HepG2 (cell line): ENCODE results near the gene RRAGA. TPM values are rescaled to one million over a fixed set of nuclear protein-coding genes. Genes with fewer than 3 reads are reported as not detected.

Source experiments
- ATF7-NPFF ChIP-seq: sonication (generic); formaldehyde crosslinking; IDR thresholded peaks from 2 replicates; pipeline ENCODE4 v1.8.1; 2023; ENCODE audit warnings: mild to moderate bottlenecking, low read depth, missing genetic modification reagents, moderate library complexity
- FOXO1 ChIP-seq: sonication (generic); formaldehyde crosslinking; IDR thresholded peaks from 2 replicates; pipeline ENCODE4 v1.4.0; 2020; ENCODE audit warnings: missing genetic modification reagents
- HOXA7 ChIP-seq: sonication (generic); formaldehyde crosslinking; IDR thresholded peaks from 2 replicates; pipeline ENCODE4 v1.8.1; 2022; ENCODE audit warnings: mild to moderate bottlenecking, missing genetic modification reagents, moderate library complexity
- HOXA9 ChIP-seq: sonication (generic); formaldehyde crosslinking; IDR thresholded peaks from 2 replicates; pipeline ENCODE4 v1.8.1; 2022; ENCODE audit warnings: missing genetic modification reagents, mild to moderate bottlenecking, moderate library complexity, borderline replicate concordance
- IRX3 ChIP-seq: sonication (generic); formaldehyde crosslinking; IDR thresholded peaks from 2 replicates; pipeline ENCODE4 v1.8.1; 2023; ENCODE audit warnings: mild to moderate bottlenecking, low read depth, missing genetic modification reagents, borderline replicate concordance
- JUNB ChIP-seq: sonication (generic); formaldehyde crosslinking; IDR thresholded peaks from 2 replicates; pipeline ENCODE4 v1.8.0; 2022; ENCODE audit warnings: missing genetic modification reagents, mild to moderate bottlenecking, borderline replicate concordance
- MAFF ChIP-seq: IDR thresholded peaks from 2 replicates; pipeline ENCODE4 v1.6.1; 2011; ENCODE audit warnings: low read depth, low read length, improper control_type of control experiment
- NR2F6 ChIP-seq, 2 experiments: IDR thresholded peaks; 2 replicates each; pipeline ENCODE4 v1.6.1; 2016; ENCODE audit warnings: antibody characterized with exemption in 1 of 2, mild to moderate bottlenecking in 1 of 2
- PHF5A ChIP-seq: IDR thresholded peaks from one replicate; pipeline ENCODE4 v1.6.1; 2018; ENCODE audit warnings: low read depth, missing genetic modification reagents; ENCODE audit not compliant: unreplicated experiment
- RAD51 ChIP-seq: fragments of 450-650 bp; IDR thresholded peaks from 2 replicates; pipeline ENCODE4 v1.6.1; 2016; ENCODE audit warnings: borderline replicate concordance
- SNRNP70 ChIP-seq: fragments of 200-400 bp; formaldehyde crosslinking; IDR thresholded peaks from 2 replicates; pipeline ENCODE4 v1.6.1; 2017; ENCODE audit warnings: mild to moderate bottlenecking, low read depth, low read length, moderate library complexity
- TOE1 ChIP-seq: sonication (generic); formaldehyde crosslinking; IDR thresholded peaks from 2 replicates; pipeline ENCODE4 v1.4.0; 2020; ENCODE audit warnings: mild to moderate bottlenecking, missing genetic modification reagents
- ZNF251 ChIP-seq: sonication (generic); formaldehyde crosslinking; IDR thresholded peaks from 2 replicates; pipeline ENCODE4 v1.9.0; 2021; ENCODE audit warnings: mild to moderate bottlenecking, missing genetic modification reagents
- ZNF326 ChIP-seq: sonication (generic); formaldehyde crosslinking; IDR thresholded peaks from 2 replicates; pipeline ENCODE4 v1.4.0; 2020; ENCODE audit warnings: missing genetic modification reagents, borderline replicate concordance
- ZNF468 ChIP-seq: sonication (generic); formaldehyde crosslinking; IDR thresholded peaks from 2 replicates; pipeline ENCODE4 v1.8.0; 2022; ENCODE audit warnings: mild to moderate bottlenecking, moderate library complexity, missing genetic modification reagents
- ZNF761 ChIP-seq: sonication (generic); formaldehyde crosslinking; conservative IDR thresholded peaks from 2 replicates; pipeline ENCODE4 v1.4.0; 2020; ENCODE audit warnings: mild to moderate bottlenecking, missing genetic modification reagents
- ZNF766 ChIP-seq: sonication (generic); formaldehyde crosslinking; IDR thresholded peaks from 2 replicates; pipeline ENCODE4 v1.5.0; 2020; ENCODE audit warnings: missing genetic modification reagents, borderline replicate concordance
- ZSCAN20 ChIP-seq: sonication (generic); formaldehyde crosslinking; IDR thresholded peaks from 2 replicates; pipeline ENCODE4 v1.4.0; 2020; ENCODE audit warnings: missing genetic modification reagents, mild to moderate bottlenecking, borderline replicate concordance
- polyA plus RNA-seq, 8 experiments: library from polyadenylated mRNA; depleted of rRNA in 3 of 8; stranded (reverse) in 7 of 8; unstranded in 1 of 8; fragments of >200 nt; fragmentation: Illumina TruSeq in 4 of 8; extraction: Trizol in 4 of 8; gene quantifications; 2 replicates each; pipeline versions ENCODE4 v1.2.1 to v1.2.3, GENCODE V29; 2011 to 2016; ENCODE audit warnings: low read depth in 4 of 8, missing spikeins in 1 of 8, mixed read lengths in 1 of 8; ENCODE audit not compliant: insufficient read depth in 1 of 8
- total RNA-seq, 5 experiments: library from RNA; depleted of rRNA; stranded (reverse); fragments of >200 nt; fragmentation: Illumina TruSeq; extraction: Trizol; gene quantifications; 2 replicates each; pipeline ENCODE4 v1.2.3, GENCODE V29; 2016; ENCODE audit warnings: low read depth in 1 of 5
- TF ChIP-seq, protein P1 (sequence below): sonication (generic); formaldehyde crosslinking; IDR thresholded peaks from 2 replicates; pipeline ENCODE4 v1.5.1; 2020; ENCODE audit warnings: mild to moderate bottlenecking, missing genetic modification reagents
- TF ChIP-seq, protein P2 (sequence below): sonication (generic); formaldehyde crosslinking; IDR thresholded peaks from 2 replicates; pipeline ENCODE4 v1.4.0; 2020; ENCODE audit warnings: missing genetic modification reagents, mild to moderate bottlenecking, borderline replicate concordance
- TF ChIP-seq, protein P3 (sequence below): IDR thresholded peaks from 2 replicates; pipeline ENCODE4 v1.6.1; 2016; ENCODE audit warnings: low read depth, borderline replicate concordance
- TF ChIP-seq, protein P4 (sequence below): sonication (generic); formaldehyde crosslinking; IDR thresholded peaks from 2 replicates; pipeline ENCODE4 v1.8.0; 2022; ENCODE audit warnings: mild to moderate bottlenecking, missing genetic modification reagents, borderline replicate concordance

RRAGA gene
- total and polyA plus RNA-seq, 2 of the 13 experiments (the other 11 are each of a cell fraction or from before 2014, with no cell fraction given), result 37.5 to 118 TPM

DNA sequence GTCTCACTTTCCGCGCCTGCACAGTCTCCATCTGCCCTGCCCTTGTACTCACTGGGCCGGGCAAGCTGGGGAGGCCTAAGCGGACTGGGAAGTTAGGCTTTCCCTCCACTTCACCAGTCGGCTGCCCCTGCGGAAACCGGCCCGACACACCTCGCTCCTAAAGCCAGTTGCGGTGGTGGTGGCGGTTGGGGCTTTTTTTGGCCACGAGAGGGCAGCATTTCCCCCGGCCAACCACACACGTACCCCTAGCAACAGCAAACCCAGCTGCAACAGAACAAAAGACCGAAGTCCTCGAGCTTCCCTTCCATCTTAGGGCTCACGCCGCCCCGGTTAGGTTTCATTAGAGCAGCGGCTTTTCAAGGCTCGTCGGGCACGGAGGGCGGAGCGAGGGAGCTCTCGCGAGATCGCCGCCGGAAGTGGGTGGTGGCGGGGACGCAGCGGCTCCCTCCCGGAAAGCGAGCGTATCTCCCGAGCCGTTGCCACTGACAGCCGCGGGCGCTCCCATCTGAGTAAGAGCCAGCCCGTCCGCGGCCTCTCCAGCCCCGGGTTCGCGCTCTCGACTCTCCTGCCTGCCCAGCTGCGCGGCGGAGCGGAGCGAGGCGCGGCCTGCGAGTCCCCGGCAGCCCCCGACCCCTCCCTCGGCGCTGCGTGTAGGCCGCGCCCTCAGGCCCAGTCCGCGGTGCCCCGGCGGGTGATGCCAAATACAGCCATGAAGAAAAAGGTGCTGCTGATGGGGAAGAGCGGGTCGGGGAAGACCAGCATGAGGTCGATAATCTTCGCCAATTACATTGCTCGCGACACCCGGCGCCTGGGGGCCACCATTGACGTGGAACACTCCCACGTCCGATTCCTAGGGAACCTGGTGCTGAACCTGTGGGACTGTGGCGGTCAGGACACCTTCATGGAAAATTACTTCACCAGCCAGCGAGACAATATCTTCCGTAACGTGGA, at the start of gene RRAGA (continued):
- no peak for TF ChIP-seq NR2F6 (IDR thresholded peaks at IDR 0.05)
- no peak for TF ChIP-seq NR2F6 (CRISPR knock-in tag; IDR thresholded peaks at IDR 0.05)
- TF ChIP-seq RAD51, result no peak
- peak; percentile 74; the same call in 1 of the 2 replicates for TF ChIP-seq ZNF761 (CRISPR knock-in tag)
- TF ChIP-seq TOE1 (CRISPR knock-in tag), result 0 out of 2 replicates have a peak, but pooled peaks have one; percentile 86
- no peak for TF ChIP-seq FOXO1 (CRISPR knock-in tag)
- TF ChIP-seq, protein P1, sequence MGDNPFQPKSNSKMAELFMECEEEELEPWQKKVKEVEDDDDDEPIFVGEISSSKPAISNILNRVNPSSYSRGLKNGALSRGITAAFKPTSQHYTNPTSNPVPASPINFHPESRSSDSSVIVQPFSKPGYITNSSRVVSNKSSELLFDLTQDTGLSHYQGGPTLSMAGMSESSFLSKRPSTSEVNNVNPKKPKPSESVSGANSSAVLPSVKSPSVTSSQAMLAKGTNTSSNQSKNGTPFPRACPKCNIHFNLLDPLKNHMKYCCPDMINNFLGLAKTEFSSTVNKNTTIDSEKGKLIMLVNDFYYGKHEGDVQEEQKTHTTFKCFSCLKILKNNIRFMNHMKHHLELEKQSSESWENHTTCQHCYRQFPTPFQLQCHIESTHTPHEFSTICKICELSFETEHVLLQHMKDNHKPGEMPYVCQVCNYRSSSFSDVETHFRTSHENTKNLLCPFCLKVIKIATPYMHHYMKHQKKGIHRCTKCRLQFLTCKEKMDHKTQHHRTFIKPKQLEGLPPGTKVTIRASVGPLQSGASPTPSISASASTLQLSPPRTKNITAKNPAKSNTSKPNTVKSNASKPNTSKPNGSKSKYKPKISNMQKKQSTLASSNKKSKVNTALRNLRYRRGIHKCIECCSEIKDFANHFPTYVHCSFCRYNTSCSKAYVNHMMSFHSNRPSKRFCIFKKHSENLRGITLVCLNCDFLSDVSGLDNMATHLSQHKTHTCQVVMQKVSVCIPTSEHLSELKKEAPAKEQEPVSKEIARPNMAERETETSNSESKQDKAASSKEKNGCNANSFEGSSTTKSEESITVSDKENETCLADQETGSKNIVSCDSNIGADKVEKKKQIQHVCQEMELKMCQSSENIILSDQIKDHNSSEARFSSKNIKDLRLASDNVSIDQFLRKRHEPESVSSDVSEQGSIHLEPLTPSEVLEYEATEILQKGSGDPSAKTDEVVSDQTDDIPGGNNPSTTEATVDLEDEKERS (CRISPR knock-in tag), result no peak
- no peak for TF ChIP-seq ZNF251 (CRISPR knock-in tag)
- TF ChIP-seq JUNB, result no peak
- TF ChIP-seq, protein P2, sequence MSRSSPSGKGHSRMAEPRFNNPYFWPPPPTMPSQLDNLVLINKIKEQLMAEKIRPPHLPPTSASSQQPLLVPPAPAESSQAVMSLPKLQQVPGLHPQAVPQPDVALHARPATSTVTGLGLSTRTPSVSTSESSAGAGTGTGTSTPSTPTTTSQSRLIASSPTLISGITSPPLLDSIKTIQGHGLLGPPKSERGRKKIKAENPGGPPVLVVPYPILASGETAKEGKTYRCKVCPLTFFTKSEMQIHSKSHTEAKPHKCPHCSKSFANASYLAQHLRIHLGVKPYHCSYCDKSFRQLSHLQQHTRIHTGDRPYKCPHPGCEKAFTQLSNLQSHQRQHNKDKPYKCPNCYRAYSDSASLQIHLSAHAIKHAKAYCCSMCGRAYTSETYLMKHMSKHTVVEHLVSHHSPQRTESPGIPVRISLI (CRISPR knock-in tag), result peak; percentile 16; the same call in 1 of the 2 replicates
- TF ChIP-seq ZNF766 (CRISPR knock-in tag), result peak; percentile 18; the same call in 1 of the 2 replicates
- TF ChIP-seq ATF7-NPFF, result peak; percentile 85
- TF ChIP-seq, protein P3, sequence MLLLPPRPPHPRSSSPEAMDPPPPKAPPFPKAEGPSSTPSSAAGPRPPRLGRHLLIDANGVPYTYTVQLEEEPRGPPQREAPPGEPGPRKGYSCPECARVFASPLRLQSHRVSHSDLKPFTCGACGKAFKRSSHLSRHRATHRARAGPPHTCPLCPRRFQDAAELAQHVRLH (CRISPR knock-in tag), result peak; percentile 83; the same call in 1 of the 2 replicates
- no peak for TF ChIP-seq SNRNP70
- peak; percentile 52; the same call in 1 of the 2 replicates for TF ChIP-seq ZNF468
- TF ChIP-seq HOXA7 (CRISPR knock-in tag), result no peak
- TF ChIP-seq, protein P4, sequence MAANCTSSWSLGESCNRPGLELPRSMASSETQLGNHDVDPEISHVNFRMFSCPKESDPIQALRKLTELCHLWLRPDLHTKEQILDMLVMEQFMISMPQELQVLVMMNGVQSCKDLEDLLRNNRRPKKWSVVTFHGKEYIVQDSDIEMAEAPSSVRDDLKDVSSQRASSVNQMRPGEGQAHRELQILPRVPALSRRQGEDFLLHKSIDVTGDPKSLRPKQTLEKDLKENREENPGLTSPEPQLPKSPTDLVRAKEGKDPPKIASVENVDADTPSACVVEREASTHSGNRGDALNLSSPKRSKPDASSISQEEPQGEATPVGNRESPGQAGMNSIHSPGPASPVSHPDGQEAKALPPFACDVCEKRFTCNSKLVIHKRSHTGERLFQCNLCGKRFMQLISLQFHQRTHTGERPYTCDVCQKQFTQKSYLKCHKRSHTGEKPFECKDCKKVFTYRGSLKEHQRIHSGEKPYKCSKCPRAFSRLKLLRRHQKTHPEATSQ, result peak; percentile 96
- TF ChIP-seq ZSCAN20, result no peak
- TF ChIP-seq MAFF, result no peak
- TF ChIP-seq HOXA9 (CRISPR knock-in tag), result no peak
- no peak for TF ChIP-seq ZNF326 (CRISPR knock-in tag)
- peak; percentile 89; the same call in 1 of the 2 replicates for TF ChIP-seq IRX3 (CRISPR knock-in tag)
- TF ChIP-seq PHF5A (CRISPR knock-in tag), result no peak
